CD4-positive, alpha-beta T cell treated with Interleukin-12 subunit alpha and Interleukin-12 subunit beta, for 1 hour (primary cell): Measurements from ENCODE around the gene XXYLT1.
"Not testable (repeated sequence)": the region's sequence is repeated elsewhere in the genome, so short reads cannot be mapped to it uniquely, and the experiment has no call there.

Experiments
- DNase-seq: peaks from one replicate; pipeline ENCODE4 v3.0.0-alpha.2; 2020

Gene XXYLT1

GRCh38 chr3:195270817-195271409 is at the start of gene XXYLT1:
Gene XXYLT1, minus strand, starts transcription at chr3:195271159. Its CDS starts 101 bp downstream, at chr3:195271058.
- peak; percentile 91 for DNase-seq

GRCh38 chr3:195319060-195319459 is 48.1 kb upstream of the XXYLT1 start:
- no peak for DNase-seq

DNA sequence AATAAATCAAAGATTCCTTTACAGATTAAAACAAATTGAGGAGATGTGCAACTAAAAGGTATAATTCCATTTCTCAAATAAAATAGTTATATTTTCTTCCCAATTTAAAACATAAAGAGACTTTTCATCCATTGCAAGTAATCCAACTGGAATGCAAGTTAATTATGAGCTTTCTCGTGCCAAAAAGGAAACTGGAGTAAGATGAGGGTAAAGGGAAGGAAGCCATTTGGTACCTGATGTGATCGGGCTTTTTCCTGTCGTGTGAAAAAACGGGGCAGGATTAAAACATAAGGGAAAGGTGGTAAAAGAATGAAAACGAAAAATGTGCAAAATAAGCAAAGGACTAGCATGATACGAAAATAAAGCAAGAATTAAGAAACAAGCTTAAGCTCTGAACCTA is 41.8 kb upstream of the XXYLT1 start:
- no peak for DNase-seq

GRCh38 chr3:195307711-195308110 is 36.8 kb upstream of the XXYLT1 start:
- DNase-seq, result no peak

DNA sequence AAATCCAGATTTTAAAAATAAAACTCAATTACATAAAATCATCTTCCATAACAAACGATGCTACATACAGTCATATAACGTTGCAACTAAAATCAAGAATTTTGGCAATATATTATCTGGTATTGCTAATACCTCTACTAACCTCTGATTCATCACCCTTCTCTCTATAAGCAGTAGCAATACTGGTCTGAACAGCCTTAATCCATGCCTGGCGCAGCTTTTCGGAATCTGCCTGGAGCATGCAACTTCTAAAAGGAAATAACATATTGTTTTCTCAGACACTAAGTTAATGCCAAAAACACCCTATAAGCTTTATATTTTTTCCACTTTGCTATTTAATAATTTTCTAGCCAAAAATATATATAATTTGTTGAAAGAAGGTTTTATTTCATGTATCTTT is 35.4 kb upstream of the XXYLT1 start:
- DNase-seq, result no peak

- DNase-seq, result no peak
These were observed 31.5 kb upstream of the XXYLT1 start for GRCh38 chr3:195302431-195302830.

DNA sequence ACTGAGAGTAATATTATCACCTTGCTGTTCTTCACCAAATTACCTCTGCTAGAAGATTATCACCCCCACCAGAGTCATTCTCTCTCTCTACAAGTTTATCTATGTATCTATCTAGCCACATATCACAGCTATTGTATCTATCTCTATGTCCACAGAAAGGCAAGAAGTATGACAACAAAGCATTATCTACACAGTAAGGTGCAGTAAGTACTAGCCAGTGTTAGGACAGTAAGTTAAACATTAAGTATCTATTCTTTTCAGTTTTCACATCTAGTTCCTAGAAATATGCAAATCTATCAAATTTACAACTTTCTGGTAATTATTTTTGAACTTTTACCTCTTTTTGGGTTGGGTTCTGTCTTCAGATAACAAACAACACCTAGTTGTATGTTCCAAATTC is 26.5 kb upstream of the XXYLT1 start:
- DNase-seq, result no peak

GRCh38 chr3:195296662-195297061 is 25.7 kb upstream of the XXYLT1 start:
- DNase-seq, result no peak

DNA sequence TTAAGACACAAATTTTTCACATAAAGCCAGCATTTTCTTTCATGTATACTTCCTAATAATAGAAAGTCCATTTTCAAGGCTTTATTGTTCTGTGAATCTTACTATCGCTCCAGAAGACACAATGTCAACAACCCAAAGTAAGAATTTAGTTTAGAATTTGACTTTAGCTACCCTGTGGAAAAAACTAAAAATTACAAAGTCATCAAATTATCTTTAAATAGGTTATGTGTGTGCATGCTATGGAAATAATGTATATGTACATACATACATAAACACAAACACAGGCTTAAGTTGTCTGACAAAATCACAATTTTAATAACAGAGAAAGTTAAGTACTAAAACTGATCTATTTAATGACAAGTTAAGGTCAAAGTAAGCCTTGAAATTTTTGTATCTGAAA is 20.2 kb upstream of the XXYLT1 start:
- no peak for DNase-seq

GRCh38 chr3:195290643-195291042 is 19.7 kb upstream of the XXYLT1 start:
- not testable (repeated sequence) for DNase-seq

DNA sequence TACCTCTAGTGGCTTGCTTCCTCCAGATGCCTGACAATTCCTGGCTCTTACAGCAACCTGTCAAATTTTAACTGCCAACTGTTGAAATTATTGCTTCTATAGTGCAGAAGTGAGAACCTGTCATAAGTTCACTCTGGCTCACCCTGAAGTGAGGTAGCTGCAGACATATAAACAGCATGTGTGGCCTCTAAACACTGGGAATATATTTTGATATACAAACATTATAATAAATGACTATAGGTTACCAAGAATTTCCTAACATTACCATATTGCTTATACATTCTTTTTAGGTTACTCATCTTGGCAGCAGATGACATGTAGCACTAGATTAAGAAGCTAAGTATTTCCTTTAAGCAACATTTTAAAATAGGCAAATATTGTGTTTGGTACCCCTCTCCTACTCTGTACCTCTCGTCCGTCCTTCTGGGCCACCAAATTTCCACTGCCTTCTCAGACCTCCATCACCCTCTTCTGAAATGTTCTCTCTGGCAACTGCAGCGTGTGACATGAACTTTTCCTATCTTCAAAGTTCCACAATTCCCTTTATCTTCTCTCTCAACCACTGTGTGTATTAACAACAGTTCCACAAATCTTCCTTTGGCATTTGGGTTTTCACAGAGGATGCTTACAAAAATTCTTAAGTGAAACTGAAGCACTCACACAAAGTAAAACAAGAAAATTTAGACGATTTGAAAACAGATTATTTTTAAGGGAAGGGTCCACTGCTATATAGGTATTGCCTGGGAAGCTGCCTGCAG is 15.3 kb upstream of the XXYLT1 start:
- no peak for DNase-seq

DNA sequence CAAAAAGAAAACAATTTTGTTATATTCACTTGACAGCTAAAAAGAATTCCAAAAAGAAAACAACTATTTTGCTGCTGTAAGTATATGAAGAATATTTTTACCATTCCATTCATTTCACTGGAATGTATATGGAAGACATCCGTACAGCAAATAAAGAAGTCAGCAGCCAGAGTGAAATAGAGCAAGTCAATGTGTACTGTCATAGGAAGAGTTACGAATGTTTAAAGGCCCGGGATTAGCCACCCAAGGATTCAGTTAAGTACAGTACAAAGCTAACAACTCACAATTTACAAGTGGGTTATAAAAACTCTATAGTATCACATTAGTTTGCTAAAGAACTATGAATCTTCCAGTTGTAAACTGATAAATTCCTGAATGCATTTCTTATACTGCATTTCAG is 14.4 kb upstream of the XXYLT1 start:
- DNase-seq, result no peak

- no peak for DNase-seq
These were observed 13.9 kb upstream of the XXYLT1 start for GRCh38 chr3:195284842-195285241.

- DNase-seq, result no peak
These were observed 12.0 kb upstream of the XXYLT1 start for GRCh38 chr3:195282961-195283360.

DNA sequence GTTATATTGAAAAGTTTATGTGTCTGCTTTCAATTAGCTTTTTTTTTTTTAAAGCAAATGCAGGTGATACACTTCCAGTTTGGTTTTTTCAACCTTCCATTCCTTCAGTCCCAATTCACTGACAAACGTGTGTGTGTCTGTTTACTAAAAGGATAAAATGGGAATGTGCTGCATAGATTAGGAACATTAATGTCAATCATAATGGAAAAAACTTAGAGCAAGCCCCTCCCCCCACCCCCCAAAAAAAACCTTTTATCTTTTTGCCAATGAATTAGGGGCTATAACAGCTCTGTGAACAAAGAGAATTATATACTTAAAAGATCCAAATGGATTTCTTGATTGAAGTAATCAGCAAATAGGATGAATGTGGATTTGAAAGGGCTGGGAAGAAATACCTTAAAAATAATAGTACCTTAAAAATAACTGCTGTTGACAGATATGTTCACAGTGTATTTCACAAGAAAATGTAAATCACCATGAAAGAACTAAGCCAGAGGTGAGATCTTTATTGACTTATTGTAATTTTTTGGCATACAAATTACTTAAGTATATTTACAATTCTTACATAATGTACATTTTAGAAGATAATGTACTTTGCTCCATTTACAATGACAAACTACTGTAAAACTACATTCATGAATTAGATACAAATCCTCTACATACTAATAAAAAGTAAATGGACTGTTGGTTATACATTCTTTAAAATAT is 3.5 kb upstream of the XXYLT1 start:
- DNase-seq, result no peak

DNA sequence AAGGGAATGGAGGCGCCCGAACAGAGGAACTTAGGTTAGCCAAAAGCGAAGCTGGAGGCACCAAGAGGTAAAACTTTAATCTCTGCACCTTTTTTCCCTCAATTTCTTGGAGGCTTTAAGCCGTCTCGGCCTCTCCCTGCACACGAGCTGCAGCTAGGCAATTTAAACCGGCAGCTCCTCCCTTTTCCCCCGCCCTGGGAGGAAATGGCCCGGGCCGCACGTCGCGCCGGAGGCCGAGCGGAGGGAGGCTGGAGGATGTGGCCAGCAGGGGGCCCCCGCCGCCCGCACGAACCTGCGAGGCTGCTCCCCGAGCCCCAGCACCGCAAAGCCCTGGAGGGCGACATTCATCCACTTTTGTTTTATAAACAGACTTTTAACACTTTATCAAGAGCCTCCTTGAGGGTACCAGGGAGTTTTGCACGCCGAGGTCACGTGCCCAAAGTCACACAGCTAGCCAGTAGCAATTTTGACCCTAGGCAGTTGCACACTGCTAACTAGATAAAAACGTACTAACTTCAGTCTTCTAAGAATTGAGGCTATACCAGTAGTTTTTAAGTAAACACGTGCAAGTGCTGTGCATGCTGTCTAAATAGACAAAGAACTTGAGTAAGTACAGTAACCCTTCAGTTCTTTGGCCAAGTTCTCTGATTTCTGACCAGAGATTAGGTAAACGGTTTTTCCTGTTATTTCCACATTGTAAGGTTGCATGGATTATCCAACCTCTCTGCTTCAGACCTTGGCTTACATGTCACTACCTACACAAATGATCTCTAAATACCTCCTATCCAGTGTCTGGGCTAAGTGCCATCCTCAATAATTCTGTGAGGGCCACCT is 668 bp upstream of the XXYLT1 start:
- peak; percentile 89 for DNase-seq

GRCh38 chr3:195270079-195270816 is 711 bp downstream of the XXYLT1 start:
- peak; percentile 15 for DNase-seq

- DNase-seq, result no peak
These were observed 1.4 kb downstream of the XXYLT1 start for GRCh38 chr3:195269375-195270078.

DNA sequence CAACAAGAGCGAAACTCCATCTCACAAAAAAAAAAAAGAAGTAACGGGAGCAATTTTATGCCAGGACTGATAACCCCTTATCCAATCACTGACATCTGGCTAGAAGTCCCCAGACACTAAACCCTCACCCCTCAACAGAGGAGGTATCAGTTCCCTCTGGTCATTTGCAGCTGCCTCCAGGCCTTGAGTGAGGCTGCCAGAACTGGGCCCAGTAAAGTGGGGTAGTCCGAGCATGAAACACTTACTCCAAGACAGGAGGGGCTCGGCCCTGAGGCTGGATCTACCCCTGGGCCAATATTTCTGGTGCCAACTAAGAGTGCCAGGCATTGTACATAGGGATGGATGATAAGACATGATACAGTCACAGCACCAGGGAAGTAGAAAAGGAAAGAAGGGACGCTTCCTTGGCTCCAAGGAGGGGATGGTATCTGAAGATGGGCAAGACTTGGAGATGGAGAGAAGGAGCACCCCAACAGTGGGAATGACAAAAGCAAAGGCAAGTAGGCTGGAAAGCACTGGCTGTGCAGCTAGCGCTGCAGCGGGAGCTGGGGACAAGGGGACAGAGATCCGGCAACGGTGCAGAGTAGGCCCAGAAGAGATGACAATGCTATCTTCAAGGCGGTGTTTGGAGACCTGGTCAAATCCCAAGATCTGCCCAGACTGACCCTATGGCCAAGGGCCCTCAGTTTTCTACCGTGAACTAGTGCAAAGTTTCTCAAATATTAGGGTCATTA is 2.2 kb downstream of the XXYLT1 start:
- no peak for DNase-seq

- no peak for DNase-seq
These were observed 3.9 kb downstream of the XXYLT1 start for GRCh38 chr3:195267096-195267495.

GRCh38 chr3:195266428-195266827 is 4.5 kb downstream of the XXYLT1 start:
- DNase-seq, result no peak
